IPS DF 19.7 (cell line): ENCODE measurements around the gene SLC47A1.
"Not testable (repeated sequence)": the region's sequence is repeated elsewhere in the genome, so short reads cannot be mapped to it uniquely, and the experiment has no call there.

Experiments
- DNase-seq: peaks from one replicate; pipeline ENCODE4 v3.0.0-alpha.2; 2013; ENCODE audit warnings: low read depth, low spot score

Gene SLC47A1

DNA sequence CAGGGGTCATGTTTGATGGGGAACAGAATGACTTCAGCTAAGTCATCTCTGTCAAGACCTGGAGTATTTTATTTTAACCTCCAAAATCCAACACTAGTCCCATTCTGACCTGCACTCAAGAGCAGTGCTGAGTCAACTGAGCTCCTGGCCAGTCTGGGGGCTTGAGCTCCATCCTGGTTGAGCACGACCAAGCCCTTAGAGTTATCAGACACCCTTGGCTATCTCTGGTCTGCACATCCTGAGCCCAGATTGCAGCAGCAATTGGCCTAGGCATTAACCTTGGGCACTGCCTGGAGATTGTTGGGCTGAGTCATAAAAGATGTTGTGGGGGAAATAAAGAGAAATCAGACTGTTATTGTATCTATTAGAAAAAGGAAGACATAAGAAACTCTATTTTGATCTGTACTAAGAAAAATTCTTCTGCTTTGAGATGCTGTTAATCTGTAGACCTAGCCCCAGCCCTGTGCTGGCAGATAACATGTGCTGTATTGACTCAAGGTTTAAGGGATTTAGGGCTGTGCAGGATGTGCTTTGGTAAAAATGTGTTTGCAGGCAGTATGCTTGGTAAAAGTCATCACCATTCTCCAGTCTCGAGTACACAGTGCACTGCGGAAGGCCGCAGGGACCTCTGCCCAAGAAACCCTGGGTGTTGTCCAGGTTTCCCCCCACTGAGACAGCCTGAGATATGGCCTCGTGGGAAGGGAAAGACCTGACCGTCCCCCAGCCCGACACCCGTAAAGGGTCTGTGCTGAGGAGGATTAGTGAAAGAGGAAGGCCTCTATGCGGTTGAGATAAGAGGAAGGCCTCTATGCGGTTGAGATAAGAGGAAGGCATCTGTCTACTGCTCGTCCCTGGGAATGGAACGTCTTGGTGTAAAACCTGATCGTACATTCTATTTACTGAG lies 14.0 kb upstream of the SLC47A1 start:
- DNase-seq, result not testable (repeated sequence)

- DNase-seq, result no peak
Observed at GRCh38 chr17:19520641-19521040, 13.0 kb upstream of the SLC47A1 start.

DNA sequence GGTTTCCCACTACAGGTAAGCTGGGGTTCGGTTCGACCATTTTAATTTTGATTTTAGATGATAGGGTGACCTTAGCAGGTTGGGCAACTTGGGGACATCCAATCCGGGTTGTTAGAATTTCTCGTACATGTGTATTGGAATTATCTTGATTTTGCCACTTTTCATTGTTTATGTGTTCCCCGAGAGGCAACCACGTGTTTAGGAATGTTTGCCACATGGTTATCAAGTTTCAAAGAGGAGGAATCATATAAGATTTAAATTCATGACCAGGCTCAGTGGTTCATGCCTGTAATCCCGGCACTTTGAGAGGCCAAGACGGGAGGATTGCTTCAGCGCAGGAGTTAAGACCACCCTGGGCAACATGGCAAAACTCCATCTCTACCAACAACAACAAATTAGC lies 10.0 kb upstream of the SLC47A1 start:
- DNase-seq, result no peak

DNA sequence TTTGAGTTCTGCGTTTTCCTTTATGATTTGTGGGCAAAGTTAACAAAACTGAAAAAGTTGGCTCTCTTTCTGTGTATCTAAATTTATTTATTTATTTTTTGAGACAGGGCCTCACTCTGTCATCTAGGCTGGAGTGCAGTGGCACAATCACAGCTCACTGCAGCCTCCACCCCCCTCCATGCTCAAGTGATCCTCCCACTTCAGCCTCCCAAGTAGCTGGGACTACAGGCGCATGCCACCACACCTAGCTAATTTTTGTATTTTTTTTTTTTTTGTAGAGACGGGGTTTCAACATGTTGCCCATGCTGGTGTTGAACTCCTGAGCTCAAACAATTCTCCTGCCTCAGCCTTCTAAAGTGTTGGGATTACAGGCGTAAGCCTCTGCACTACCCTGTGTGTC lies 6.7 kb upstream of the SLC47A1 start:
- DNase-seq, result not testable (repeated sequence)

- DNase-seq, result no peak
Observed at GRCh38 chr17:19531780-19532501, 1.7 kb upstream of the SLC47A1 start.

GRCh38 chr17:19533036-19533717 lies 477 bp upstream of the SLC47A1 start:
- DNase-seq, result no peak

DNA sequence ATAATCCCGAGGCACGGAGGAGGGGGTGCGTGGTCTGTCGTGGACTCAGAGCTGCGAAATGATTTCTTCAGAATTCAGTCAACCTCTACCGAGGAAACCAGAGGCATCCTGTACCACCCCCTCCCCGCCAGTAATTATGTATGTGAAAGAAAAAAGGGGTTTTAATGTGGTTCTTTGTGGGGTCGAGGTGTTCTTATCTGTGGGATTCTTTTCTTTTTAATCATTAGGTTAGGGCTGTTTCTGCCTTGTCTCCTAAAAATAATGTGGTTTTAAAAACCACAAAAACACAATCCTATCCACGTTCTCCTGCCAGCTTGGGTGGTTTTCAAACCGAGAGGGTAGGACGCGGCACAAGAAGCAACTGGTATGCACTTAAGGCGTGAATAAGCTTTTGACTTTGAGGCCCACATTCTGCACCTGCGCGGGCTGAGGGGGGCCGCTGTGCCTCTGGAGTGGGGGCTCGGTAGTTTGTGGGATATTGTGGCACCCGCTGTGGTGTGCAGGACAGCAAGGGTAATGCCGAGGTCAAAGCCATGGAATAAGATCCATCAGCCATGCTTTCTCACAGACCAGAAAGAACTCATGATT lies 1.0 kb downstream of the SLC47A1 start:
- DNase-seq, result no peak

GRCh38 chr17:19537111-19537510 lies 3.5 kb downstream of the SLC47A1 start:
- DNase-seq, result no peak

- no peak for DNase-seq
Observed at GRCh38 chr17:19538095-19539039, 4.7 kb downstream of the SLC47A1 start.

DNA sequence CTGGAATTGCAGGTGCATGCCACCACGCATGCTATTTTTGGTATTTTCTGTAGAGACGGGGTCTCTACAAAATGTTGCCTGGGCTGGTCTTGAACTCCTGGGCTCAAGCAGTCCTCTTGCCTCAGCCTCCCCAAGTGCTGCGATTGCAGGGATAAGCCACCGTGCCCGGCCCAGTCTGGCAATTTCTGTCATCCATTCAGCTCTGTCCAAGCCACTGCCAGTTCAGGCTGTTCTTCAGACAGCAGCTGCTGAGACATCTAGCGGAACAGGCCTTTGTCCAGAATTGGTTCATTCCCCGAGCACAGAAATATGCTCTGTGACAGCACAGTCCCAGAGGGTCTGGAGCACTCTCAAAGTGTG lies 5.4 kb downstream of the SLC47A1 start:
- DNase-seq, result no peak

GRCh38 chr17:19539841-19540311 lies 6.2 kb downstream of the SLC47A1 start:
- no peak for DNase-seq

- no peak for DNase-seq
Observed at GRCh38 chr17:19540706-19541370, 7.2 kb downstream of the SLC47A1 start.

DNA sequence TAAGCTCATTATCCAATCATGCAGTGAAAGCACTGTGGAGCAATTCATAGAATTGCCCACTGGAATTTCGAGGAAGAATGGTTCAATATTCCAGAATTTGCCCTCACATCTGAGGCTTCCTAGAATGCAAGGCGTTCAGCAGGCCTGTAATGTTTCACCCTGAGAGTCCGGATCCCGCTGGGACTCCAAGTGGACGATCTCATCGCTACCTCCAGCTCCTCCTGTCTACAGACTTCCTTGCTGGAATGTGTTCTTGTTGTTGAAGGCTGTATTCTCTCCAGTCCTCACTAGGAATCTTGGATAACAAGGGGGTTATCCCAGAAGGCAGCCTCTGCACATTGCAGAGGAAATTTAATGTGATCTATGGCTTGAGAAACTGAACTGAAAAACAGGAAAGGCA lies 7.8 kb downstream of the SLC47A1 start:
- no peak for DNase-seq

- DNase-seq, result no peak
Observed at GRCh38 chr17:19542247-19542646, 8.6 kb downstream of the SLC47A1 start.

DNA sequence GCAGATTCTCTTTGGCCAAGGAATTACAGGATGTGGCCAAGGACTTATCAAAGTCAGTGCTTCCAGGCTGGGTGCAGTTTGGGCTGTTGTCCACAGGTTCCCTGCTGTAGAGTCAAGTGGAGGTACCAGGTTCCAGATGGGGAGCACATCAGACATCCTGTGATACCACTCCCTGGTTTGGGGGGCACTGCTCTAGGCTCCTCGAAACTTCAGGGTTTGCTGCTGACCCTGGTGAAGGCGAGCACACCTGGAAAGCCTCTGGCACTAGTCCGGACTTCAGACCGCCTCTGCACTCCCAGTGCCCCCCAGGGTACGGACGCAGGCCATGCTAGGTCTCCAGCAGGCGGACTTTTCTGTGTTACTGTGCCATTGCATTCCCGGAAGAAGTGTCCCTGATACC lies 10.7 kb downstream of the SLC47A1 start:
- DNase-seq, result no peak

GRCh38 chr17:19546289-19547065 lies 12.8 kb downstream of the SLC47A1 start:
- DNase-seq, result no peak

DNA sequence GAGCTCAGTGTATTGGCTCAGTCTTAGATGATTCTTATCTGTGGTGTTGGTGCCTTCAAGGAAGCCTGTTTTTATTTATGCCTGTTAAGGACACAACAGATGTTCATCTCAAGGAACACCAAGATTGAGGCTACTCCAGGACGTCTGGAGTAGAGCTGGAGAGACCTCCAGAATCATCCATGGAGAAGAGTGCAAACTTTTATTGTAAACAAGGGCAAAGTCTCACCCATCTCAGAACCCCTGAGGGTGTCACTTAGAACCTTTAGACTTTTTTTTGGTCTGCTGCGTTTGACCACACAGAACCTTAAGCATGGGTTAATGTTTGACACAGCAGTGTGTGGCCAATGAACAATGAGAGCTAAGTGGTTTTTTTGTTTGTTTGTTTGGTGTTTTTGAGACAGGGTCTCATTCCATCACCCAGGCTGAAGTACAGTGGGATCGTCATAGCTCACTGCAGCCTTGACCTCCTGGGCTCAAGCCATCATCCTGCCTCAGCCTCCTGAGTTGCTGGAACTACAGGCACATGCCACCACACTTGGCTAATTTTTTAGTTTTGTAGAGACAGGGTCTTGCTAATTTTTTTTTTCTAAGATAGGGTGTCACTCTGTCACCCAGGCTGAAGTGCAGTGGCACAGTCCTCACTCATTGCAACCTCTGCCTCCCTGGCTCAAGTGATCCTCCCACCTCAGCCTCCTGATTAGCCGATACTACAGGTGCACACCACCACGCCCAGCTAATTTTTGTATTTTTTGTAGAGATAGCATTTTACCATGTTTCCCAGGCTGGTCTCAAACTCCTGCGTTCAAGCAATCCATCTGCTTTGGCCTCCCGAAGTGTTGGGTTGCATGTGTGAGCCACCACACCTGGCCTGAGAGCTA lies 16.3 kb downstream of the SLC47A1 start:
- DNase-seq, result no peak

- DNase-seq, result no peak
Observed at GRCh38 chr17:19551165-19551564, 17.5 kb downstream of the SLC47A1 start.
